Measurements from ENCODE around the gene SUPT6H. TPM values are rescaled to one million over a fixed set of nuclear protein-coding genes. Genes with fewer than 3 reads are reported as not detected.

The SUPT6H gene
- total RNA-seq, 2 experiments from 2014 or later = 69.4 to 72.8 TPM

DNA sequence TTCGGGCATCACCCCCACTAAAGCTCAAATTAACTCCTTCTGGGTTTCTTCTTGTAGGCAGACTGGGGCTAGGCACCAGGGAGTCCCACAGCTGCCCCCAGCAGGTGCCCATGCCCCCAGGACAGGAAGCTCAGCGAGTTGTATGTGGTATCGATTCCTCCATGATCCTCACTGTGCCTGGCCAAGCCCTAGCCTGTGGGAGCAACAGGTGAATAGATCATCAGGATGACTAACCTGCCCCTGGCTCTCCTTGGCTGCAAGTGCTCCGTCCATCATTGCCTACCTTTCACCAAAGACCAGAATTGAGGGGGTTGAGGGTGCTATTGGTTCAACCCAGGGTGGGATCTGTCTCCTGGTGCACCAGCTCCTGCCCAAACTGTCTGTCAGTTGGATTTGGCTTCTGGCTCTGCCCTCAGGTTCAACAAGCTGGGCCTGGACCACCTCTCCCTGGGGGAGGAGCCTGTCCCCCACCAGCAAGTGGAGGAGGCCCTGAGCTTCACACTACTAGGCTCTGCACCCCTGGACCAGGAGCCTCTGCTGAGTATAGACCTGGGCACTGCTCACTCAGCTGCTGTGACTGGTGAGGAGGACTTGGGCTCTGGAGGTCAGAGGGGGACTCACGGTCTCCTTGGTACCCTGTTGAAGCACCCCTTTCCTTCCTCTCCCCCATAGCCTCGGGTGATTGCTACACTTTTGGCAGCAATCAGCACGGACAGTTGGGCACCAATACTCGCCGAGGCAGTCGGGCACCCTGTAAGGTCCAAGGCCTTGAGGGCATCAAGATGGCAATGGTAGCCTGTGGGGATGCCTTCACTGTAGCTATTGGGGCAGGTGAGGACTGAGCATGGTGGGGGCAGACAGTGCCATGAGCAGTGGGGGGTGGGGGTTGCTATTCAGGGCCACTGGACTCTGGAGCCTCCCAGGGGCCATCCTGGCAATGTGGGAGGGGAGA lies 78.7 kb downstream of the SUPT6H start:
- no peak for ATAC-seq
- Mint-ChIP-seq H3K36me3 (ENCODE audit: low read depth) (peaks cover 29% of the 10 kb centered on the region), H3K4me1 (ENCODE audit: low read depth) (peaks cover 55% of the 10 kb centered on the region), H3K27me3 (ENCODE audit: low read depth) (no peaks in the 10 kb centered on the region), H3K9me3 (ENCODE audit: insufficient read depth) (peaks cover 3% of the 10 kb centered on the region), H3K4me3 (no peak overlapping the region), H3K27ac (peak overlapping the region; percentile 64)
- ChIA-PET POLR2A (interaction anchor here (0.5 to 13.0 kb wide), 3 partner anchors 13 to 159 kb away, joined by 5 to 212 read pairs (median 7); partner anchors contain the start of genes NEK8 and TLCD1), CTCF (interaction anchor here (1.0 to 17.5 kb wide), 5 partner anchors 10 to 176 kb away, joined by 3 to 736 read pairs (median 5); partner anchors contain the start of genes NEK8 and TLCD1)
- no peak for DNase-seq

DNA sequence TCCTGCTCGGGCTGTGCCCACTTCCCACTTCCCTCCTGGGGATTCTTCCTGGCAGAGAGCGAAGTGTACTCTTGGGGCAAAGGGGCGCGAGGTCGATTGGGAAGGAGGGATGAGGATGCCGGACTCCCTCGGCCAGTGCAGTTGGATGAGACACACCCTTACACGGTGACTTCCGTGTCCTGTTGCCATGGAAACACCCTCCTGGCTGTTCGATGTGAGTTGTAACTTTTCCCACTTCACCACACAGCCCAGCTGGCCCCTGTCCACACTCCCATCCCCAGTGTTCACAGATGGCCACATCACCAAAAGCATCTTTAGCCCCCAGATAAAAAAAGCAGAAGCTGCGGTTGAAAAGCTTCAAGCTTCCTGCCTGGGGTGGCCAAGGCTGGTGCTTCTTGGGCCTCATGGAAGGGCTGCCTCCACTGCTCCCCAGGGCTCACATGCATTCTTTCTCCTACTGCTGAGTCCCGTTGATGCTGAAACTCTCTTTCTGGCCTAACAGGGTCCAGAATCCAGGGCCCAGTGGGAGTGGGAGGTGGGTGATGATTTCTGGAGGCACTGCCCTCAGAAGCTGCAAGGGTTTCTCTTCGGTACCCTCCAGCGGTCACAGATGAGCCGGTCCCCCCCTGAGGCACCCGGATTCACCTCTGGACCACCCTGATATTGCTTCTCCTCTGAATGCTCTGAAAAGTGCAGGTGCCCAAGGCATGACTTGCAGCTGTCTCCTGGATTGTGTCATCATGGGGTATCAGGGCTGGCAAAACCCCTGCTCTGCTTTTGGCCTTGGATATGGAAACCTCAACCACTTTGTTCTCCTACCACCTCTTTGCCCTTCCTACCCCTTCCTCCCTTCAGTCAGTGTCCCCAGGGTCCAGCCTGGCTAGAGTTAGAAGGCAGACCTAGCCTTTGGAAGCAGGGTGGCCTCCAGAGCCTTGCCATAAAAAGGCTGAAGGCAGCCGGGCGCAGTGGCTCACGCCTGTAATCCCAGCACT lies 79.6 kb downstream of the SUPT6H start:
- ChIA-PET CTCF (interaction anchor here (0.6 to 17.5 kb wide), 7 partner anchors 9 to 183 kb away, joined by 3 to 736 read pairs (median 4); partner anchors contain the start of genes NEK8, RPL23A and TLCD1), POLR2A (interaction anchor here (1.1 to 13.0 kb wide), 2 partner anchors 10 to 15 kb away, joined by 3 to 212 read pairs; partner anchors contain the start of genes NEK8 and TLCD1)
- Mint-ChIP-seq H3K36me3 (ENCODE audit: low read depth) (peaks cover 27% of the 10 kb centered on the region), H3K9me3 (ENCODE audit: insufficient read depth) (peaks cover 3% of the 10 kb centered on the region), H3K4me1 (ENCODE audit: low read depth) (peaks cover 57% of the 10 kb centered on the region), H3K27ac (peak overlapping the region; percentile 64), H3K4me3 (no peak overlapping the region), H3K27me3 (ENCODE audit: low read depth) (no peaks in the 10 kb centered on the region)
- ATAC-seq (no peak), DNase-seq (no peak)

GRCh38 chr17:28743243-28744103 lies 81.5 kb downstream of the SUPT6H start, which contains the start of gene TRAF4:
Gene TRAF4 (plus strand): TSS chr17:28744011. CDS start chr17:28744113, 102 bp downstream.
- ChIA-PET POLR2A (interaction anchor here (0.9 to 13.0 kb wide), 3 partner anchors 12 to 23 kb away, joined by 3 to 212 read pairs (median 12); partner anchors contain the start of genes NEK8, RPL23A and TLCD1), CTCF (interaction anchor here (0.6 to 17.5 kb wide), 7 partner anchors 14 to 207 kb away, joined by 3 to 736 read pairs (median 3); partner anchors contain the start of genes FLOT2, NEK8, RPL23A and TLCD1)
- ATAC-seq = peak; percentile 86
- Mint-ChIP-seq H3K9me3 (ENCODE audit: insufficient read depth) (peaks cover 3% of the 10 kb centered on the region), H3K36me3 (ENCODE audit: low read depth) (peaks cover 27% of the 10 kb centered on the region), H3K4me3 (peak within 1 kb of the TSS; percentile 90), H3K27me3 (ENCODE audit: low read depth) (no peaks in the 10 kb centered on the region), H3K27ac (peak within 1 kb of the TSS; percentile 95), H3K4me1 (ENCODE audit: low read depth) (peaks cover 53% of the 10 kb centered on the region)
- peak; percentile 81 for DNase-seq

- Mint-ChIP-seq H3K4me3 (peak overlapping the region; percentile 90), H3K4me1 (ENCODE audit: low read depth) (peaks cover 47% of the 10 kb centered on the region), H3K36me3 (ENCODE audit: low read depth) (peaks cover 29% of the 10 kb centered on the region), H3K9me3 (ENCODE audit: insufficient read depth) (peaks cover 3% of the 10 kb centered on the region), H3K27me3 (ENCODE audit: low read depth) (no peaks in the 10 kb centered on the region), H3K27ac (peak overlapping the region; percentile 95)
- ChIA-PET CTCF (interaction anchor here (0.9 to 17.5 kb wide), 7 partner anchors 10 to 206 kb away, joined by 3 to 736 read pairs (median 4); partner anchors contain the start of genes NEK8, RPL23A and TLCD1), POLR2A (interaction anchor here (0.9 to 13.0 kb wide), 5 partner anchors 13 to 98 kb away, joined by 3 to 212 read pairs (median 7); partner anchors contain the start of genes FAM222B, NEK8, RPL23A and TLCD1)
- peak; percentile 15 for ATAC-seq
- DNase-seq = peak; percentile 79
Observed at GRCh38 chr17:28744104-28744971, 82.3 kb downstream of the SUPT6H start.

GRCh38 chr17:28744972-28745785 lies 83.2 kb downstream of the SUPT6H start:
- CTCF ChIA-PET = interaction anchor here (0.9 to 17.5 kb wide), 6 partner anchors 9 to 208 kb away, joined by 3 to 736 read pairs (median 4); partner anchors contain the start of genes NEK8 and TLCD1
- ATAC-seq = peak; percentile 17
- Mint-ChIP-seq H3K4me1 (ENCODE audit: low read depth) (peaks cover 47% of the 10 kb centered on the region), H3K4me3 (peak overlapping the region; percentile 90), H3K36me3 (ENCODE audit: low read depth) (peaks cover 25% of the 10 kb centered on the region), H3K27ac (peak overlapping the region; percentile 95), H3K27me3 (ENCODE audit: low read depth) (no peaks in the 10 kb centered on the region), H3K9me3 (ENCODE audit: insufficient read depth) (no peaks in the 10 kb centered on the region)
- POLR2A ChIA-PET = interaction anchor here (0.8 to 13.0 kb wide), 4 partner anchors 19 to 97 kb away, joined by 4 to 212 read pairs (median 6); partner anchors contain the start of genes FAM222B, NEK8, RPL23A and SDF2
- DNase-seq = peak; percentile 57

DNA sequence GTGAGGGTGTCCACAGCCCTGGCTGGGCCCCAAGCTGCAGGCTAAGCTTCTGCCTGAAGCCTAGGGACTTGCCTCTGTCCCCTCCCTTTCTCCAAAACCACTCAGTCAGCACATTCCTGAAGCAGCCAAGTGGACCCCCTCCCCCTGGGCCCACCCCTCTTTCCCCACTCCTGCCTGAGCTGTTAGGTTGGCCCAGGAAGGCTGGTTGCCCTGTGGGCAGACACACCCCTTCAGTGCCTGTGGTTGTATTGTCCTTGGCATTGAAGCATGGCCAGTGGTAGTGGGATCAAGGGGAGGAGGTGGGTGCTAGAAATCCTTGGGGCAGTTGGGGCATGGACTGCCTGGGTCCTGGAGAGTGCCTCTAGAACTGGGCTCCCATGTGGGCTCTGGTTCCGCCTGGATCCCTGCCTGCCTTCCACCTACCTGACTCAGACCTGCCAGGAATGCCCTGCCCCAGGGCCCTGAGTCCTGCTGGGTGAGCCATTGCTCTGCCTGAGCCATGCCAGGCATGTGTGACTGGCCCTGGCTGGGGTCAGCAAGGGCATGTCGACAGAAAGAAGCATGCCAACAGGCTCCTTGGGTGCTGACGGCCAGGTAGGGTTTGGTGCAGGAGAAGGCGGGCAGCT lies 83.9 kb downstream of the SUPT6H start:
- Mint-ChIP-seq H3K4me1 (ENCODE audit: low read depth) (peaks cover 52% of the 10 kb centered on the region), H3K27ac (peak overlapping the region; percentile 95)

DNA sequence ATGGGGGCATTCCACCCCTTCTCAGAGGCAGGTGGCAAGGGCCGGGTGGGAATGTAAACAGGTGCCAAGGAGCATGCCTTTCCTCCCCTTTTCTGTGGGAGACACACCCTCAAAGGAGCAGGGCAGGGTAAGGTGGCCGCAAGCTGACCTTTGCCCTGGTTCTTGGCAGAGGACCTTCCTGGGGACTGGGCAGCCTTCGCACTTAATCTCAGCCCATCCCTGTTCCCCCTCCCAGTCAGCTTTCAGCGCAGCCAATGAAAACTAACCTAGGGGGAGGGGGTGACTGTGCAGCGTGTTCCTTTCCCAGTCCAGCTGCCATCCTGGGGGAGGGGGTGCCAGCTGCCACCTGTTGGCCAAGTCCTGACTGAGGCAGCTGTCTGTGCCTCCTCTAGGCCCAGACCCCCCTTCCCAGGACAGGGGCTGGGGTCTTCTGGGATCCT lies 84.6 kb downstream of the SUPT6H start:
- ATAC-seq = no peak
- Mint-ChIP-seq H3K9me3 (ENCODE audit: insufficient read depth) (no peaks in the 10 kb centered on the region), H3K4me1 (ENCODE audit: low read depth) (peaks cover 45% of the 10 kb centered on the region), H3K27ac (peak overlapping the region; percentile 95), H3K4me3 (peak overlapping the region; percentile 90), H3K36me3 (ENCODE audit: low read depth) (peaks cover 23% of the 10 kb centered on the region), H3K27me3 (ENCODE audit: low read depth) (no peaks in the 10 kb centered on the region)
- ChIA-PET CTCF (interaction anchor here (11.1 to 17.5 kb wide), 2 partner anchors 16 to 19 kb away, joined by 133 to 736 read pairs; partner anchors contain the start of genes NEK8 and TLCD1), POLR2A (interaction anchor here (1.2 to 13.0 kb wide), 3 partner anchors 20 to 35 kb away, joined by 4 to 212 read pairs (median 7); partner anchors contain the start of genes NEK8, PROCA1, RPL23A and TLCD1)
- no peak for DNase-seq

More for the DNA sequence above, 83.9 kb downstream of the SUPT6H start:
- ChIA-PET CTCF (interaction anchor here (0.9 to 17.5 kb wide), 4 partner anchors 17 to 208 kb away, joined by 3 to 736 read pairs (median 68); partner anchors contain the start of genes NEK8 and TLCD1), POLR2A (interaction anchor here (0.8 to 13.0 kb wide), 3 partner anchors 20 to 84 kb away, joined by 4 to 212 read pairs (median 7); partner anchors contain the start of genes NEK8, RPL23A, SDF2 and SUPT6H)
- H3K9me3 Mint-ChIP-seq (ENCODE audit: insufficient read depth) = no peaks in the 10 kb centered on the region
- no peaks in the 10 kb centered on the region for H3K27me3 Mint-ChIP-seq (ENCODE audit: low read depth)
- ATAC-seq = no peak
- DNase-seq = no peak
- H3K36me3 Mint-ChIP-seq (ENCODE audit: low read depth) = peaks cover 25% of the 10 kb centered on the region
- peak overlapping the region; percentile 90 for H3K4me3 Mint-ChIP-seq

- Mint-ChIP-seq H3K4me1 (ENCODE audit: low read depth) (peaks cover 40% of the 10 kb centered on the region), H3K27ac (no peak overlapping the region), H3K27me3 (ENCODE audit: low read depth) (no peaks in the 10 kb centered on the region), H3K9me3 (ENCODE audit: insufficient read depth) (no peaks in the 10 kb centered on the region), H3K4me3 (no peak overlapping the region), H3K36me3 (ENCODE audit: low read depth) (peaks cover 23% of the 10 kb centered on the region)
- ChIA-PET CTCF (interaction anchor here (1.3 to 17.5 kb wide), 3 partner anchors 16 to 207 kb away, joined by 3 to 736 read pairs (median 133); partner anchors contain the start of genes NEK8 and TLCD1), POLR2A (interaction anchor here (0.7 to 13.0 kb wide), 4 partner anchors 21 to 148 kb away, joined by 3 to 212 read pairs (median 6); partner anchors contain the start of genes NEK8, PROCA1, RPL23A and TLCD1)
- no peak for DNase-seq
- no peak for ATAC-seq
Observed at GRCh38 chr17:28747051-28747691, 85.2 kb downstream of the SUPT6H start.

Data from activated CD8-positive, alpha-beta T cell treated with anti-CD3 and anti-CD28 coated beads, Interleukin-2, amount 10 ng/mL, durations not matched to agents 7 days and 5 days (primary cell).